Colon (tissue), 2 donors: Measurements from ENCODE around the gene PHACTR2.
"Not testable (repeated sequence)": the region's sequence is repeated elsewhere in the genome, so short reads cannot be mapped to it uniquely, and the experiment has no call there.

Source experiments
- FAIRE-seq: peaks from 2 replicates; lab custom pipeline; 2012; peaks lifted over from hg19 to GRCh38; lab: Jason Lieb, UNC
- donor health status: control.
- donor health status: control.

PHACTR2 gene

DNA sequence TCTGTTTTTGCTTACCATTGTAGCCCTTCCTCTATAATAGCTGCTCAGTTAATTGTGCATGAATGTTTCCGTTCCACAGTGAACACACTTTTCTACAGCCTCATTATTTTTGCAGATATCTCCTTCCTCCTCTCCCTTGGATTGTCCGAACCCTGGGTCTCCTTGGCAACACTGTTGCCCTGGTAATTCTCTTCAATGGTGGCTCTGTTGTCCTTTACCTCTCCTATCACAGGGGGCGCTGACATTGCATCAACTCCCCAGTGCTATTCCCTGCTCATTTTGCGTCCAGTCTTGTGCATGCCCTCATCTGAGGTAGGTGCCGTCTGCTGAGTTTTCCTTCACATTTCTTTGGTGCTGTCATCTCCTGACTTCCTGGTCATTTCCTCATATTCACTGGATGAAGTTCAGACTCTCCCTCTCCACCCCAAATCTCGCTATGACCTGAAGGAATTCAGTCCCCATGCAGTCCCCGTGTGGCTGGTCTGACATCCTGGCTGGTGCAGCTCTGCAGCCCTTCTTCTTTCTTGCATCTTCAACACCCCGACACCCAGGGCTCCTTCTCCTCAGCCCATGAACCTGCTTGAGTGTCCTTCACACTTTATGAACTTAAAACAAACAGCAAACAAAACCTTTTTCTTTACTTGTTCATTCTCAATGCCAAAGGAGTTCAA is 21.1 kb downstream of the PHACTR2 start:
- FAIRE-seq: no peak

- FAIRE-seq: no peak
Measured at GRCh38 chr6:143699430-143699825, 21.7 kb downstream of the PHACTR2 start.

DNA sequence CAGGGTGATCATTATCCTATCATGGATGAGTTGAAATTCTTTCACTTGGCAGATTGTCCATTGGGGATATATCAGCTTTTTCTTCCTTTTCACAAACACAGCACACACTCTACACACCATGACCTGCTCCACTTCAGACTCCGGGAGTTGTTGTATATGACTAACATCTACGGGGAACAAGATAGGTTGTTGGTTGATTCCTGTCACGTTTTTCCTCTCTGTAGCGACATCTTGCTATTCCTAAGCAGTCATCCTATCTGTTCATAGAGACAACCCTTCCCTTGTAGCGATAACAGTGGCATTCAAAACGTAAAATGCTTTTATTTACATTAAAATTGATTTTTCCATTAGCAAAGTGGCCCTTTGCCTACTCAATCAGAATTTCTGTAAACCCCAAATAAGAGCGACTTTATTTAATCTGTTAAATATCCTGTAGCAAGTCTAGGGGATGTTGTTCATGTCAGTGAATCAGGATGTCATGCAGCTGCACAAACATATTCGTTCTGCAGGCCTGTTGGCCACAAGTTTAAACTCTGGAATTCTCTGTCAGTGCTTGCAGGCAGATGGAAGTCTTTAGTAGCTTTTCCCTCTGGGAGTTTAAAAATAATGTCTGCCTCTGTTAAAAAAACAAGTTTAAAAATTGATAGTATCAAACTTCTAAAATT is 23.1 kb downstream of the PHACTR2 start:
- FAIRE-seq: no peak

DNA sequence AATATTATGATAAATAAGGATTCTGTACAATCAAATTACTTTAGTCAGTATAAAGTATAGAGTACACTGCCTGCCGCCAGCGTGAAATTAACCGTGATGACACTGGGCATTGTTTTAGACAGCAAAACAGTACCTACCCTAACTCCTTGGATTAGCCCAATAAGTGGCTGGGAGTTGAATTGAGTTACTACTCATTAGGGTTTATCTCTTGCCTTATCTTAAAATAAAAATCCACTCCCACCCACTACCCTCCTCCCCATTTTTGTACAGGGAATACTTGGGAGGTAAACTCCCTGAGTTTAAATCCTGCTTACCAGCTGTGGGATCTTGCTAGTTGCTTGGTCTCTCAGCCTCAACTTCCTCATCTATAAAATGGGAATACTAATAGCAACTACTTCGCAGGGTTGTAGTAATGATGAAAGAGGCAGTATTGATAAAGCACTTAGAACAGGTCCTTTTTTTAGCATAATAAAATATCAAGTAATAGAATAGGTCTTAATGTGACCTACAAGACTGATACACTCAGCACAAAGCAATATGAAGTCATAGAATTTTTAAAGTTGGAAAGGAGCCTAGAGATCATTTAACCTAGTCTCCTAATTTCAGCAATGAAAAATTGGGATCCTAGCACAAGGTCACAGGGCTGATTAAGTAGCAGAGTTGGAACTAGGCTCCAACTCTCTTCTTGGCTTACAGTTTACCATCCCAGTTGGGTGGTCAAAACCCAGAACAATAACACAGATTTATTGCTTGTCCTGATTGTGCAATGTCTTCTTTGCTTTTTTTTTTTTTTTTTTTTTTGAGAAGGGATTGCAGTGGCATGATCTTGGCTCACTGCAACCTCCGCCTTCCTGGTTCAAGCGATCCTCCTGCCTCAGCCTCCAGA is 23.8 kb downstream of the PHACTR2 start:
- no peak for FAIRE-seq

DNA sequence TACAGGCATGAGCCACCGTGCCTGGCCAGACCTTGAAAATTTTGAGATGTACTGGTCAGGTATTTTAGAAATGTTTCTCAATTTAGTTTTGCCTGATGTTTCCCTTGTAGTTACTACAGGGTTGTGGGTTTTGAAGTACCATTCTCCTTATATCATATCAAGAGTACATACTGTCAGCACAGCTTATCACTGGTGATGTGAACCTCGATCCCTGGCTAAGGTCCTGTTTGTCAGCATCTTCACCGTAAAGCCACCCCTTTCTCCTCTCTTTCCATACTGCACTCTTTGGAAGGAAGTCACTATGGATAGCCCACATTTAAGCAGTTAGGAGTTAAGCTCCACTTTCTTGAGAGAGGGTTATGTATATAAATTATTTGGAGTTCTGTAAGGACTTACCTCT is 27.8 kb downstream of the PHACTR2 start:
- no peak for FAIRE-seq

DNA sequence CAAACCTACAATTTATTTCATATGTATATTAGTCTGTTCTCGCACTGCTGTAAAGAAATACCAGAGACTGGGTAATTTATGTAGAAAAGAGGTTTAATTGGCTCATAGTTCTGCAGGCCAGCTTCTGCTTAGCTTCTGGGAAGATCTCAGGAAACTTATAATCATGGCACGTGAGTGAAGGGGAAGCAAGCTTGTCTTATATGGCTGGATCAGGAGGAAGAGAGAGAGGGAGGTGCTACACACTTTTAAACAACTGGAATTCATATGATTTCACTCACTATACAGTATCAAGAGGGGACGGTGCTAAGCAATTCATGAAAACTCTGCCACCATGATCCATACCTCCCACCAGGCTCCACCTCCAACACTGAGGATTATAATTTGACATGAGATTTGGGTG is 29.9 kb downstream of the PHACTR2 start:
- no peak for FAIRE-seq

DNA sequence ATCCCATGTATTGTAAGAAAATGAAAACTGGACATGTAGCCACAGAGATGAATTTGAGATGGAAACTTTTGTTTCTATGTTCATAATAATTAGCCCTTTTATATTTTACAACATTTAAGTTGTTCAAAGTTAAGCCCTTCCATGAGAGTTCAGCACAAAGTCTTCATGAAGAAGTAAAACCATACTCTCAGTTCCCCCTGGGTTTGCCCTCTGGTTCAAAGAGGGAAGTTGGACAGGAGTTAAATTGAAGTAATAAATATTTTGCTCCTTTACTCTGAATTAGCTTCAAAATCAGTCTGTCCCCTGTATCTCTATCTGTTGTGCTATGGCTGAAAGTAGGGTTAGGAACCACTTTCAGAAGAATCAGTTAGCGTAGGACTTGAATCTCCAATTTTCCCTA is 31.1 kb downstream of the PHACTR2 start:
- no peak for FAIRE-seq

- FAIRE-seq: no peak
Measured at GRCh38 chr6:143711714-143712113, 33.9 kb downstream of the PHACTR2 start.

DNA sequence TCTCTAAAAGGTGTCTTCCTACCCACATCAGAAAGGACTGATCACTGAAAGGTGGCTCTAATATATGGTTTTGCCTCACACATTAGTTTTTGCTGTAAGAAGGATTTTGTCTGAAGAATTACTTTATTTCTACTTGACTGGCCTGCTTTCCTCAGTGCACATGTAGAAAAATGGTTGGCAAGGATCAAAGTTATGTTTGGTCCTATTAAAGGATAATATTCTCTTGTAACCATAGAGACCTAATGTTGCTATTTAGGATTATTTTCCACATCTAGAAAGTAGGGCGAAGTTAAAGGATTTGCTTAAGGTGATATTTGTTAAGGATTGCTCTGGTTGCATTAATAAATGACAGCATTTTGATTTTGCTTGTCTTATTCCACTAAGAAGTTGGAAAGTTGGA is 40.7 kb downstream of the PHACTR2 start:
- FAIRE-seq: no peak

- FAIRE-seq: no peak
Measured at GRCh38 chr6:143721642-143722041, 43.9 kb downstream of the PHACTR2 start.

DNA sequence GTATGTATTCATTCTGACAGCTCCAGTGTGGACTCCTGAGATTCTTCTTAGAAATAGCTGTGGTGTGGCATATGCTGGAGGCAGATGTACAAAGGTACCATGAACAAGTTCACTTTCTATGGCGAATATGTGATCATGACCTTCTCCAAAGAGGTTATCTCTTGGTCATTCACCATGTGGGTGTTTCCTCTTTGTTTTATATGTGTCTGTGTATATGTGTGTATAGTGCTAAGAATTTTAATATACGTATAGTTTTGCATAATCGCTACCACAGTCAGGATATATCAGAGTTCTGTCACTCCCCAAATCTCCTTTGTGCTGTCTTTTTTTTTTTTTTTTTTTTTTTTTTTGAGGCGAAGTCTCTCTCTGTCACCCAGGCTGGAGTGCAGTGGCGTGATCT is 47.1 kb downstream of the PHACTR2 start:
- no peak for FAIRE-seq

- FAIRE-seq: no peak
Measured at GRCh38 chr6:143726015-143726647, 48.4 kb downstream of the PHACTR2 start.

GRCh38 chr6:143727035-143727434 is 49.3 kb downstream of the PHACTR2 start:
- no peak for FAIRE-seq

DNA sequence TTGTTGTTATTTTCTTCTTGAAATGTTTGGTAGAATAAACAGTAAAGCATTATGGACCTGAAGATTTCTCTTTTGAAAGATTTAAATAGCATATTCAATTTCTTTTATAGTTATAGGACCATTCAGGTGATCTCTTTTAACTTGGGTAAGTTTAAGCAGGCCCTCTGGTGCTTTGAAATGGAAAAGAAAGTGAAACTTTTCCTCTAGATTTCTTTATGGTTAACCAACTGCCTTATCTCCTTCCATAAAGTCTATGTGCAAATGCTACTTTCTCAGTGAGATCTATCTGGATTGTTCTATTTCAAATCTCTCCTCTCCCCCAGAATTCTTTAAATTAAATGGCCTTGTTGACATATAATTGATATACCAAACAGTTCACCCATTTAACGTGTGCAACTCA is 54.0 kb downstream of the PHACTR2 start:
- FAIRE-seq: no peak

DNA sequence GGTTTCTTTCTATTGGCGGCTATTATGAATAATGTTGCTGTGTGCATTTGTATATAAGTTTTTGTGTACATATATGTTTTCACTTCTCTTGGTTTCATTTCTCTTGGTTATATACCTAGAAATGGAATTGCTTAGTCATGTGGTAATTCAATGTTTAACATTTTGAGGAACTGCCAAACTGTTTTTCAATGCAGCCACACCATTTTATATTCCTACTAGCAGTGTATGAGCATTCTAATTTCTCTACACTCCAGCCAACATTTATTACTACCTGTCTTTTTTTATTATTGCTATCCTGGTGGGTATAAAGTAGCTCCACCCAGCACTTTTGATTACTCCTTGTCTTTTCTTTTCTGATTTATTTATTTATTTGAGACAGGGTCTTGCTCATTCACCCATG is 54.8 kb downstream of the PHACTR2 start:
- no peak for FAIRE-seq

DNA sequence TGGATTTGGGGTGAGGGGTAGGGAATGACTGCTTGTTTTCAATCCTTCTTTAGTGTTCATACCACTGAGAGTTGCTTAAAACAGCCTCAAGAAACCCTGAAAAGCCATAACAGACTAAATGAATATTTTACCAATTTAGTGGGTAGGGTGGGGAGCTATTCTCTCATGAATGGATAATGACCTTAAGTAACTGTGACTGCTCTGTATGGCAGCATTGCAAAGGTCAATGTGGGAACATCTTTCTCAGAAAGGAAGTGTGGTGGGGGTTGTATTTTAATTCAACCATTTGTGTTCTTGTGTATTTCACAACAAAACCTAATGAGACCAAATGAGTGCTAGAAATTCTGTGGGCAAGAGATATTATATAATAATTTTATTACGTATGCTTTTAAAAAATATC is 55.7 kb downstream of the PHACTR2 start:
- no peak for FAIRE-seq

DNA sequence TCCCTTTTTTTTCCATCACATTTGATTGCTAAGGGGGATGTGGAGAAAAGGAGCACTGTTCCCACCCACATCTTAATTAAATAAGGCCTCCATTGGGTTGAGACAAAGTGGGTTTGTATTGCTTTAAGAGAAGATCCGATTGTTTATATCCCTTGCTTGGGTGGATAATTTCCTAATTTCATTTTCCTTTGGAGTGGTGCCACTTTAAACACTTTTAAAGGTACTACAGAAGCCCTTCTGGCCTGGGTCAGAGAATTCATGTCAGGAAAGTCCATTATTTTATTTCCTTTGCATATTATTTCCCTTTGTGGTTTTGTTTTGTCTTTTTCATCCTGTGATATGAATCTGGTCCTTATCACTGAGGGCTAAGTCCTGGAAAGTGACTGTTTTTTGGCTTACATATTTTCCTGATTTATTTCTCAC is 56.9 kb downstream of the PHACTR2 start:
- no peak for FAIRE-seq

DNA sequence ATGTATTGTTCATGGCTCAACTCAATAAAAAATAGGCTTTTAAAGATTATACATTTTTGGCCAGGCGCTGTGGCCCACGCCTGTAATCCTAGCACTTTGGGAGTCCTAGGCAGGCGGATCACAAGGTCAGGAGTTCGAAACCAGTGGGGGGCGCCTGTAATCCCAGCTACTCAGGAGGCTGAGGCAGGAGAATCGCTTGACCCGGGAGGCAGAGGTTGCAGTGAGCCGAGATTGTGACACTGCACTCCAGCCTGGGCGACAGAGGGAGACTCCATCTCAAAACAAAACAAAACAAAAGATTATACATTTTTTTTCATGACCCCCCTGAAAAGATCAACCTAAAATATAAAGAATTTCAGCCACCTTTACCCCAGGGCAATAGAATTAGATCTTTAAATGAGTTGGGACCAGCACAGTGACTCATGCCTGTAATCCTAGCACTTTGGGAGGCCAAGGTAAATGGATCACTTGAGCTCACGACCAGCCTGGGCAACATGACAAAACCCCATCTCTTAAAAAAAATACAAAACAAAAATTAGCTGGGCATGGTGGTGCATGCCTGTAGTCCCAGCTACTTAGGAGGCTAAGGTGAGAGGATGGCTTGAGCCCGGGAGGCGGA is 60.4 kb downstream of the PHACTR2 start:
- FAIRE-seq: not testable (repeated sequence)

- FAIRE-seq: no peak
Measured at GRCh38 chr6:143739341-143739851, 61.6 kb downstream of the PHACTR2 start.

GRCh38 chr6:143740213-143740612 is 62.4 kb downstream of the PHACTR2 start:
- no peak for FAIRE-seq

DNA sequence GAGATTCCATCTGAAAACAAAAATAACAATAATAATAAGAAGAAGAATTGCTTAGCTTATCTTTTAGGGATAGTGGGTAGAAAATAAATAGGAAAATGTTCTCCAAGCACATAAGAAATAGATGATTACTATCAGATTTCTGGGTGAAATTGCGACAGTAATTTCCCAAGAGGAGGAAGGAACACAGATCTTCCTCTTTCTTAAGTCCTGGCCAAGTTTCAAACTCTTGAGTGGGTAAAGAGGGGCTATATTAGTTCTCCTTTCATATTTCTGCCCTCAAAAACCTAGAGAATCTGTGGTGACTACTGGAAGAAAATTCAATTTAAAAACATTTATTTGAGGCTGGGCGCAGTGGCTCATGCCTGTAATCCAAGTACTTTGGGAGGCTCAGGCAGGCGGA is 63.7 kb downstream of the PHACTR2 start:
- FAIRE-seq: no peak
